Activated CD4-positive, alpha-beta T cell treated with anti-CD3 and anti-CD28 coated beads, Interleukin-2, Interleukin-4, amounts not matched to agents 100 ng/mL and 50 ng/mL, durations not matched to agents 16 hours and 8 hours (primary cell): ENCODE measurements around the gene DCHS2.

Experiments used
- DNase-seq: peaks from one replicate; pipeline ENCODE4 v3.0.0-alpha.2; 2020; ENCODE audit warnings: low spot score

The DCHS2 gene

DNA sequence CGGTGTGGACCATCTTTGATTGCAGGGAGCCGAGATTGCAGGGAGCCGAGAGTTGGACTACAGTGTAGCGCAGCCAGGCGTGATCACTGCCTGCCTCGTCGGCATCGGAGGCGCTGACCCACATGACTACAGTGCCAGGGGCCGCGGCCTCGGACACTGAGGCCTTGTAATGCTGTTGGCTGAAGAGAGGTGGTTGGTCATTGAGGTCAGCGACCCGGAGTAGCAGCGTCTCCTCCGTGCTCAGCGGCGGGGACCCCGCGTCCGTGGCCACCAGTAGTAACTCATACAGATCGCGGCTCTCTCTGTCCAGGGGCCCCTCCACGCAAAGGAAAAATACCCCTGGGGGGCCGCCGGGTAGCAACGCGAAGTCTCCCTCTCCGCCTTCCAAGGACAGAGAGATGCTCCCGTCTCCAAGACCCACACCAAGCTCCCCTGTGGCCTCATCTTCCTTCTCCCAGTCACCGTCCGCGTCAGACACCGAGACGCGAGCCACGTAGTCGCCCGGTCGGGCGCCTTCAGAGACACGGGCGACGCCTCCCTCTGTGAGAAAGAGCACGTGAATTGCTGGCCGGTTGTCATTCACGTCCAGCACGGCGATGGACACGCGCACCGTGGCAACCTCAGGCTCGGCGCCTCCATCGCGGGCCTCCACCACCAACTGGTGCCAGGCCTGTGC, 1.9 kb downstream of the DCHS2 start:
- DNase-seq = no peak

DNA sequence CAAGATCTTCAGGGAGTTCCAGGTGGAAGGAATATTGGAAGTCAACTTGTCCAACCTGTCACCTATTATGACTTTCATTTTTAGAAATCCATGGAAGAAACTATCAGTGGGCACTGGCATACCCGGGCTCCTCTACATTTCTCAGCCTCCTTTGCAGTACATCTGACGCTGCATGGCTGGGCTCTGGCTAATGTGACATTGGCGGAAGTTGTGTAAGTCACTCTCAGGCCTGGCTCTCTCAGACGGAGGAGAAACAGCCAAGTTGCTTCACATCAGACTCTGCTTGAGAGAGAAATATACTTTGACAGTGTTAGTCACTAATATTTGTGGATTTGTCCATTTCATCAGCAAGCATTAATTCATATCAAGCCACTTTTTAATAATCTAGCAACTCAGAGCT, 4.5 kb downstream of the DCHS2 start:
- DNase-seq = no peak

DNA sequence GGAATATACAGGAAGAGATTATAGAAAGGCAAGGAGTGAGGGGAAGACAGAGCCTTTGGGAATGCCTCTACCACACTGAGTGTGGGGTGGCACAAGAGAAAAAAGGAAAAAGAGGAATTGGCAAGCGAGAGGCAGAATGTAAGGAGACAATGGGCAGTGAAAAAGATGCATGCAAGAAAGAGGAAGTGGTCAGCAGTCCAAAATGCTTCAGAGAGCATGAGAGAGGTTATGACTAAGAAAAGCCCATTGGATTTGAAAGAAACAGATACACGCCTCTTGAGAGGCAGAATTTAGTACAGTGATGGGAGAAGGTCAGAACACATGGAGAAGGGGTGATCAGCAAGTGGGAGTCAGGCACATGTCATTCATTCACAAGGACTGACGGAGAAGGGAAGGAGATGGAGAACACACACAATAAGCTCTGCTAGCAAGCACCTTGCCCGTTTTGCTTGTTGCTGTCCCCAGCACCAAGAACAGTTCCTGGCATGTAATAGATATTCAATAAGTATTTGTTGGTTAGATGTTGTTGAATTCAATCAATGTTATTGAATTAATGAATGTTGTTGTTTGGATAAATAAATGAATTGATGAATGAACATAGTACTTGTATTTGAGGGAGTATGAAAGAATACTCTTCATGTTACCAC, 6.3 kb downstream of the DCHS2 start:
- no peak for DNase-seq

DNA sequence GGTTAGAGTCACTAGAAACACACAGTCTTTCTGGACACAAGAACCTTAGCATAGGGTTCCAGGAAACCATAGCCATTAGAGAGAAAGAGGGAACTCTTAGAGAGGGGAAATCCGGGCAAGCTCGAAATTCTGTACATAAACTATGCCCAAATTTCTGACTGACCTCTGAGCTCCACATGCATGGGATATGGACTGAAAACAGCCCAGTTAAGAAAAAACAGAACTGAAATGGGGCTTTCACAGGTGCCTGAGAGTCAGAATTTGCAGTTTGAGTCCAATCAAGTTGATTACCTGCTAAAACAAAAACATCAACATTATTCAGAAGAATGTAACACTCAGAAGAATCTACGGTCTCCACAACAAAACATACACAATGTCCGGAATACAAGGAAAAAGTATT, 13.1 kb downstream of the DCHS2 start:
- no peak for DNase-seq

DNA sequence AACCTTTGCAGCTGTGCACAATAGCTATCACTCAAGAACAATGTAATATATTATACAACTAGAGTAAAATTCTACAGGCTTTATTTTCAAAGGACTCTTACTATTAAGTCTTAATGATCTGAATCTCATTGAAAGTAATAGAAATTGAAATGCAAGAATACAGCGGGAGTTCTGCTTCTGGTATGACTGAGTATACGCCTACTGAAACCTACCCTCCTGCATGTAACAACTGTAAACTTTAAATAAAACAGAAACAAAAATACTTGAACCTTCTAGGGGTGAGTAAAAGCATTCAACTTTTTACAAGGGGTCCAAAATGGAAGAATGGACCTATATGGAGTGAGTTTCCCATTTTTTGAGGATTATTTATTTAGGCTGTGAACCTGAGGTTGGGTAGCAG, 13.5 kb downstream of the DCHS2 start:
- DNase-seq = no peak

DNA sequence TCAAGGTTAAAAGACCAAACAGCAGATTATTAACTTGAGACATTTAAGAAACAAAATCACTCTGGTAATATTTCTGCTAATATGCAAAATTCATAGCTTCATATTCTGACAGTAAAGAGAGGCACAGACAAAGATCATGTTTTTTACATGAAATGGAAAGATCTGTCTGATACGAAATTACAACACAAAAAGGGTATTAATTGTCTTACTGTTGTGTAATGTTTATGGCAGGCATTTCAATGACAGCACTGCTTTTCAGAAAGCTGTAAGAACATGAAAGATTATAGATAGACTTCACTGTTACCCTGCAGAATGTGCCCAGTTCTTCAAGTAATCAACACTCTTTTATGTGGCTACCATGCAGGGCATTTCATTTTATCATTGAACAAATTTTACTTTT, 15.4 kb downstream of the DCHS2 start:
- DNase-seq = no peak

DNA sequence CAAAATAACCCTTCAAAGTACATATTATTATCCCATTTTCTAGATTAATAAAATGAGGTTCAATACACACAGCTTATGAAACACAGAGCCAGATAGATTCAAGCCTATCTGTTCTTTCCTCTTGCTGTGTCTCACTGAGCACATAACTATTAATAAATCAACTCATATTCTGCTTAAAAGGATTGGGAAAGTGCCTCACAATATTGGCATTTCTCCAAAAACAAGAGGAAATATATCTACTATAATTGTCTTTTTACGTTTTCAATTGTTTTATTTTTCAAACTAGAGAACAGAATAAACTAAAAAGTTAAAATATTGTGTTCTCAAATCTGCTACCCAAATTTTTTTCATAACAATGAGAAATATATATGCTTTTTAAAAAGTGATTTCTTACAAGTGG, 15.8 kb downstream of the DCHS2 start:
- no peak for DNase-seq

DNA sequence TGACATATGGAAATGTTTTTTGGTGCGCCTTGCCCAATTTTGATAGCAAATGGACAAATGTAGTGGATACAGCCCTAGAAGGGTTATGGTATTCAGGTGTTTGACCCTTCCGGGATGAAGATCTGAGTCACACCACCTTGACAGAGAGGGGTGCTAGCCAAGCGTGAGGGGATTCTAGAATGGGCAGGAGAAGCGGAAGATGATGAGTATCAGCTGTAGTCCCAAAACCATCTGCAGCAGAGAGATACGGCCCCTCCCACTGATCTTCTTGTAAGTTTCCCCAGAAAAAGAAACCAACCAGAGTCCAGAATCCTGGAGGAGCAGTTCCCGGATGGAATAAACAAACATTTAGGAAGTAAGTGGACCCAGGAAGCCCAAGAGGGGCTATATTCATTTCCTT, 18.1 kb downstream of the DCHS2 start:
- no peak for DNase-seq

DNA sequence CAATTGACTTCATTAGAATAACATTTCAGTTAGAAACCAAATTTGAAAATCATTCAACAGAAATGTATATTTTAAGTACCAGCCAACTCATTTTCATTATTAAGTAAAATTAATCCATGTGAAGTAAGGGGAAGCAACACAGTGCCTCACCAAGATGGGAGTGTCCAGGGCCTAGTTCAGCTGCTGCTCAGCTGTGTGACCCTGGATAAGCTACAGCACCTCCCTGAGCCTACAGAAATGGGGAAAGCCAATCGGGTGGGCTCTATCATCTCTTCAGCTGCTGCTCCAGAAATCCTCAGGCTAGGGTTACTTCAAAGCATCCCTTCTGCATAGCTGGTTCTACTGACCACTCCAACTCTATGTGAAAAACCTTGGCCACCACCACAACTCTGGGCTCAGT, 18.7 kb downstream of the DCHS2 start:
- no peak for DNase-seq

DNA sequence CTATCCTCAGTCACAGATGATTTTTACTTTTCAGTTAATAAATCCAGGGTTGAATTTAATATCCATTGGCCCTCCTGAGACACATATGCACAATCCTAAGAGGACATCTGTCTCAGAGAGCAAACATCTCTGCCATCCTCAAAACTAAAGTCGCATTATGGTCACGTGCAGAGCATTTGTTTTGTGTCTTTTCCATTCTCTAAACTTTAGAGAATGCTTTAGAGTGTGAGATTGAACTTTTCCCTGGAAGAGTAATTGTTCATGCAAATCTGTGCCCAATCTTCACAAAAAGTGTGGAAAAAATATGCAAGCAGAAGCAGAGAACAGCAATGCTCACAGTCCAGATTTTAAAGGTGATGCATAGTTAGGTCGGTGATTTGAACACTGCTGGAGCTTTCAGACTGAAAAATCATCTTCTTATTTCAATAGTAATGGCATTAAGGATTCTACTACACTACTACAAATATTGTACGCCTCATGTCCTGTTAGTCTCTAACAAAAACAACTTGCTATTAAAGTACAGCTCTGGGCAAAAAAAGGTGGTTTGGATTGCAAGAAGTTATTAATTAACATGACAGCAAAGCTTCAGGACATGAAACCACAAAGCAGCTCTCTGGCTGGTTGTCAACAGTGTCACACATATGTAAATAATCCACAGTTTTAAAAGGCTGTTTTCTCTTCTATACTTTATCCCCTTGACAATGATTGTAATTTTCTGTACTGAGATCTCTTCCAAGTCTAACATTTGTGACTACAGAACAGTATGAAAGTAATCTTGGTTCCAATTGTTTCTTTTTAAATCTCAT, 19.9 kb downstream of the DCHS2 start:
- DNase-seq = no peak

DNA sequence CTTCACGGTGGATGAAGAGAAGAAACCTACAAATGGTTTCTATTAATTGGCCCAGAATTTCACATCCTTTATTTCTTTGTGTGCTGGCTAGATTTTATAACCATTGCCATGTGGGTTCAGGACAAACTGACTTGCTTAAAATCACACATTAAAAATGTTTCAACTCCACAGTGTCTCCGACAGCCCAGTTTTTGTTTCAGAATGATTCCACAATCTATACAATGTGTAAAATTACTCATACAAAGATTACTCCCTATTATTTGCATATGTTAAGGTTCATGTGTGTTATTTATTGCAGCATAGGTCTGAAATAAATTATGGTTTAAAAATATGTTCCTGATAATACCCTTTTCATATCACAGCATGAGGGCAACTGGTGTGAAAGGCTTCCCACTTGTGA, 20.6 kb downstream of the DCHS2 start:
- no peak for DNase-seq

DNA sequence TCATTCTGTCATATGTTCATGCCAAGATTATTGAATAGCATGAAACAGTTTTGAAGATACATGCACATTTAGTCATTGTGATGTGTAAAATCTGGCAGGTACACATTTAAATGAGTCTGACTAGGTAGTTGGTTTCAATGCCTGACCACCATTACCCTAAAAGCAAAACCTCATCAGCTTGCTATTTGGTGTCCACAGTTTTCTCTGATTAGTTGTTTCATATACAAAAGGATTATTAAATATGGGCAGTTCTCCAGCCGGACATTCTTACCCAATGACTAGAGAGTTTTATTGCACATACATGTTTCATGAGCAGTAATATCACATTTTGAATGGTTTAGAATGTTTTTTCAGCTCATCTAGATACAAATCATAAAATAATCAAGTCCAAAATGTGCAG, 23.7 kb downstream of the DCHS2 start:
- no peak for DNase-seq

DNA sequence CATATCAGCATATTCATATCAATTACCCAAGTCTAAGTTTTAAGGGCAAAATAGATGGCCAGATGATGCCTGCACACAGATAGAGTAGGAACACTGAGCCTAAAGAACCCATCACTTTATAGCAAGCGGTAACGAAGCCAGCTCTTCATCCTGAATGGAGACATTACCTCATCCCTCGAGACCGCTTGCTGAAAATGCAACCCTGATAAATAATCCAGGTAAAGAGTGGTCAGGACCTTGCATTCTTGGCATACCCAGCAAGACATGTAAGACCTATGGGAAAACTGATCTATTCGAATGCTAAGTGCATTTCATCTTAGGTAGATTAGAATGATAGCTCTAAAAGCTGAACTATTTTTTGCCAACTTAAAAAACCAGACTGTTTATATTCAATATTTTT, 25.3 kb downstream of the DCHS2 start:
- DNase-seq = no peak

DNA sequence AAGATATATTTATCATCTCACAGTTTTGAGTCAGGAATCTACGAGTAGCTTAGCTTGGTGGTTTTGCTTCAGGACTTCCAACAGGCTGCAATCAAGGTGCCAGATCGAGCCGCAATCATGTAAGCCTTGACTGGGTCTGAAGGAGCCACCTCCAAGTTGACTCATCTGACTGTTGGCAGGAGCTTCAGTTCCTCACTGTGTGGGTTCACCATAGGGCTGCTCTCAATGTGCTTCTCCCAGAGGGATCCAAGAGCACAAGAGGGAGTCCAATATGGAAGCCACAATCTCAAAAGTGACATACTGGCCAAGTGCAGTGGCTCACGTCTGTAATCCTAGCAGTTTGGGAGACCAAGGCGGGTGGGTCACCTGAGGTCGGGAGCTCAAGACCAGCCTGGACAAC, 26.5 kb downstream of the DCHS2 start:
- no peak for DNase-seq

DNA sequence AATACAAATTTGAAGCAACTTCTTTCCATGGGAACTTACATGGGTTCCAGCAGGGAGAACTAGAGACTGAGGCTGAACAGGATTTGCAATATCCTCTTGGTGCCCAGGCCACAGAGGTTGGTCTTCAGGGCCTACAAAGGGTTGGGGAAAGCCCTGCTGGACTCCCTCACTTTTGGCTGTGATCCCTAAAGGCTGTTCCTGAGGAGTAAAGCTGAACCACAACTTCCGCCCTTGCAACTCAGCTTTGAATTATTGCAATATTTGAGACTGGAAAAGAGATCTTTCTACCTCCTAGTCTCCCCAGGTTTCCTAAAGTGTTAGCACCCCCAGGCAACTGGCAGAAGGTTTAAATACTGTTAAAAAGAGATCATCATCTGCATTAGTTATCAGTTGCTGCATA, 26.9 kb downstream of the DCHS2 start:
- DNase-seq = no peak

DNA sequence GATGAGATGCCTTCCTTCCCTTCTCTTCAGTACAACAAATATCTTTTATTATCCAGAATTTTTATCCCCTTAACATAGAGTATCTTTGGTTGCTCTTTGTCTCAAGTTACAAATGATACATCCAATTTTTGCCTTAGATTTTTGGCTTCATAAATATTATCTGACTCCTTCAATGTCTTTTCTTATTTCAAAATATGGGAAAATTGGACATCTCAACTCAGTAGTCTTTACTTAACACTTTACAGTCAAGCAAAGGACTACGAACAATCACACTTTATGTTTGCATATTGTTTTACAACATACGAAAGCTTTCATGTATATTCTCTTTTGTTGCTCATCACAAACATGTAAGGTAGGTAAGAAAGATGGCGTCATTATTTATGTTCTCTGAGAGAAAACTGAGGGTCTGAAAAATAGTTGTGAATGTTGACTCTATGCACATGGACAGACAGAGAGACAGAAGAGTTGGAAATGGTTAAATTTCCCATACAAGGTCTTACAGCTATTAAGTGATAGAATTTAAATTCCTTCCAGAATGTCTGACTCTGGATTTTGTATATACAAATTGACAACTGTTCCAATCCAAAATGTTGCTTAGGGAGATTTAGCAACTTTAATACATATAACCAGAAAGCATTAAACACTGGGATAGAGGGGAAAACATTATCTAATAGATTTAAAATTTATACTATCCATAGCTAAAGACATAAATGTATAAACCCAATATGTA, 29.4 kb downstream of the DCHS2 start:
- DNase-seq = no peak

DNA sequence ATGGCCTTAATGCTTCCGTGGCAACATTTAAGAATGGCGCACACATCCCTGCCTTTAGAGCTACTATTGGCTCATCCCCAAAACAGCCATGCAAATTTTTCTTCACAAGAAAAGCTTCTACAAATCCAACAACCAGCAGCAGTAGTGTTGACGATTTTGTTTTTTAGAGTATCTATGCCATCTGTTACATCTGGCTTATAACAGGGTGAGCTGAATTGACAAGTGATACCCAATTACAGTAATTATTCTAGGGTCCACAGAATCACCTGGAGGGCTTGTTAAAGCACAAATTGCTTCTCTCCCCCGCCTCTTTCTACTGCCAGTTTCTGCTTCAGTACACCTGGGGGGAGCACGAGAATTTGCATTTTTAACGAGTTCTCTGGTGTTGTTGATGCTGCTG, 34.1 kb downstream of the DCHS2 start:
- no peak for DNase-seq

DNA sequence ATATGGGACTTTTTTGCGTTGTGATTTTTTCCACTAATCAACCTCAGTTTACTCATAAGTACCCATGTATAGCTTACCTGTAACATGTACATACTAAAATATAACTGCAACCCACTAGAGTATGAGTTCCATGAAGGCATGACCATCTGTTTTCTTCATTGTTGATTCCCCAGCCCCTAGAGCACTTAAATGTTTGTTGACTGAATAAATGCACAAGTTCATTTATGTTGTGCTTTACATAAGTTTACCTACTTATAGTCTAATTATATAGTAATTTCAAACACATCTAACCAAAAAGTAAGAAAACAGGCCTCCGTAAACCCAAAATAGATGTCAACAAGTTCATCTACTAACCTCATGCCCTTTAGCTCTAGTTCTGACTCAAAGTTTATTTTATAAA, 34.7 kb downstream of the DCHS2 start:
- DNase-seq = no peak

DNA sequence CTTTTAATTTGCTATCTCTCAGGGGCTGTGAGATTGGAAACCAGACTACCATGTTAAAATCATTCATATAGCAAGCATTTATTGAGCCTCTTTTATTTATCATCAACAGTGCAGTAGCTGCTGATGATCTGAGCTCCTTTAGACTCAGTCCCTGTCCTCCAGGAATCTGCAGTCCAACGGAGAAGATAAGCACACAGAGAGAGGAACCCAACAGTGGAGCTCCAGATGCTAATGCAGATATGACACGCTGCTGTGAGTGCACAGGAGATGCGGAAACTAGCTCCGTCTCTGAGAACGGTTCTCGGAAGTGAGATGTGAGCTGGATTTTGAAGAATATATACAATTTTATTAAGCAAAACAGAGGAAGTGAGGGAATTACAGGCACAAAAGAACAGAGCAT, 35.4 kb downstream of the DCHS2 start:
- DNase-seq = no peak

DNA sequence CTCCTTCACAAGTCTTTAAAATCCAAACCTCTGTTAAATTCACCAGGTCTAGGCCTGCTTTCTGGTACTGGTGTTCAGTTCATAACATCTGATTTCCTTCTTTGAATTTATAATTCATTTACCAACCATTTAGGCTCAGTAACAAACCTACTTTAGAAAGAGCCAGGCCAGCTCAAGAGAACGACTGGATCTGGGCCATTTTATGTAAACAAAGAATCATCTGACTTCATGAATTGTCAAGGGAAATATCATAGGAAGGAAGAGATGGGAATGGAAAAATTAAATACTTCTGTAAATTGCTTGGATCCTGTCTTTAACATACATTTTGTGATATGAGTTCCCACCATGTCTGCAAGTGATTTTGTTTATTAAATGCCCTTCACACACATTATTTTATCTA, 36.5 kb downstream of the DCHS2 start:
- no peak for DNase-seq

DNA sequence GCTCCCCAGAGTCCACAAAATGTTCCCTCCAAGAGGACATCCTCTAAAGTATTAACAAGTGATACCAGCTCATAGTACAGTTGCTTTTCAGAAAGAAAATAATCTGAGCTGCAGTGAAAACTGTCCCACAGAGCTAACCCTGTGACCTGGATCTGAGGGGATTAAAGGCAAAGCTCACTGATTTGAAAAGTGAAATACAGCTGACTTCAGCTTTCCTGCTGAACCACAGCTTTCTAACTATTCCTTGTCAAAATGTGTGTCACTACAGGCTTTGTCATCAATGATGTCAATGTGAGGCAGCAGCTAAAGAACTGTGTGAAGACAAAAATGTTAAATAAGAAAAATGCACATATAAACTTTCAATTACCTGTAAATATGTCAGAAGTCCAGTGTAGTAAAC, 36.9 kb downstream of the DCHS2 start:
- DNase-seq = no peak

DNA sequence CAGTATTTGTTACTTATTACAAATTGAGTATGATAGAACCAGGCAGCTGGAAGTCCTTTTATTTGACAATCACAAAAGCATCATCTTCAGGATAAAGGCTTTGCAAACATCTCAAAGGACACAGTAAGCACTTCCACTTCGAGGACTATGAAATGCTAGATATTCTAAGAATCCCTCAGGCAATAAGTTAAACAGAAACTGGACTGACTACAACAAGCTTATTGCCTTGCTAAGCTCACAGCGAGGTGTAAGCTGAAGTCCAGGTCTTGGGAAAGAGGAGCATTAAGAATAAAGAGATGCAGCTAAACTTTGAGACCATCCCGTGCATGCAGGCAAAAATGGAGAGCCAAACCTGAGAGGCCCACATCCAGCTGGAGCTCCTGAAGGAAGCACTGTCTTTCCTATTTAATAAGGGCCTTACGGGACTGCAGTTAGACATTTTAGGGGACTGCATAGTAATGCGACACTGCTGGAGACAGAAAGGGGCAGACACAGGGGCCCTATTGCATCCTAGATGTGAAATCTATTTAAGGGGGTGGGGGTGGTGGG, 38.7 kb downstream of the DCHS2 start:
- no peak for DNase-seq

DNA sequence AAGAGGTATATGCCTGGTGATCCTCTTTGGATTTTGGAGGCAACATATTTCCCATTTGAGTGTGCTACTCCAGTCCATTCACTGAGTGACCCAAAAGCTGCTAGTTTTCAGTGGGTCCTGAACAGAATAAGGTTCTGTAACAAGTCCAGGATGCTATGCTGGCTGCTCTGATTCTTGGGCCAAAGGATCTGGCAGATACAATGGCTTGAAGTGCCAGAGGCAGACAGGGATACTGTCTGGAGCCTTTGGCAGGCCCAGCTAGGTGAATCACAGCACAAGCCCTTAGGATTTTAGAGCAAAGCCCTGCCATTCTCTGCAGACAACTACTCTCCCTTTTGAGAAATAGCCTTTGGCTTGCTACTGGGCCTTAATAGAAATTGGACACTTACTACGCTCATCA, 40.6 kb downstream of the DCHS2 start:
- no peak for DNase-seq
